Measurements from ENCODE around the gene NDUFS6.

Gene NDUFS6

GRCh38 chr5:1765880-1766235, 35.3 kb upstream of the NDUFS6 start:
- DNase-seq: no peak

GRCh38 chr5:1767524-1768282, 33.5 kb upstream of the NDUFS6 start:
- no peak for DNase-seq

- DNase-seq: no peak
Observed at GRCh38 chr5:1768283-1769000, 32.8 kb upstream of the NDUFS6 start.

GRCh38 chr5:1769017-1769640, 32.1 kb upstream of the NDUFS6 start:
- no peak for DNase-seq

- DNase-seq: no peak
Observed at GRCh38 chr5:1769752-1770442, 31.3 kb upstream of the NDUFS6 start.

GRCh38 chr5:1770443-1770802, 30.8 kb upstream of the NDUFS6 start:
- no peak for DNase-seq

GRCh38 chr5:1771149-1772065, 29.8 kb upstream of the NDUFS6 start:
- DNase-seq: no peak

GRCh38 chr5:1772634-1773033, 28.6 kb upstream of the NDUFS6 start:
- no peak for DNase-seq

- no peak for DNase-seq
Observed at GRCh38 chr5:1776831-1777230, 24.4 kb upstream of the NDUFS6 start.

- DNase-seq: no peak
Observed at GRCh38 chr5:1777281-1778137, 23.7 kb upstream of the NDUFS6 start.

- DNase-seq: no peak
Observed at GRCh38 chr5:1778138-1779020, 22.8 kb upstream of the NDUFS6 start.

- DNase-seq: no peak
Observed at GRCh38 chr5:1779021-1779680, 22.1 kb upstream of the NDUFS6 start.

- no peak for DNase-seq
Observed at GRCh38 chr5:1779782-1780613, 21.2 kb upstream of the NDUFS6 start.

- no peak for DNase-seq
Observed at GRCh38 chr5:1780614-1780930, 20.6 kb upstream of the NDUFS6 start.

GRCh38 chr5:1781107-1781506, 20.1 kb upstream of the NDUFS6 start:
- DNase-seq: no peak

GRCh38 chr5:1781726-1782384, 19.4 kb upstream of the NDUFS6 start:
- DNase-seq: no peak

- no peak for DNase-seq
Observed at GRCh38 chr5:1782385-1783215, 18.6 kb upstream of the NDUFS6 start.

- no peak for DNase-seq
Observed at GRCh38 chr5:1783216-1783554, 18.0 kb upstream of the NDUFS6 start.
